ENCODE measurements around the gene FBLN2.

FBLN2 gene

GRCh38 chr3:13583251-13584180 lies 34.6 kb downstream of the FBLN2 start:
- no peak for DNase-seq

- no peak for DNase-seq
Measured at GRCh38 chr3:13584427-13584891, 35.5 kb downstream of the FBLN2 start.

DNA sequence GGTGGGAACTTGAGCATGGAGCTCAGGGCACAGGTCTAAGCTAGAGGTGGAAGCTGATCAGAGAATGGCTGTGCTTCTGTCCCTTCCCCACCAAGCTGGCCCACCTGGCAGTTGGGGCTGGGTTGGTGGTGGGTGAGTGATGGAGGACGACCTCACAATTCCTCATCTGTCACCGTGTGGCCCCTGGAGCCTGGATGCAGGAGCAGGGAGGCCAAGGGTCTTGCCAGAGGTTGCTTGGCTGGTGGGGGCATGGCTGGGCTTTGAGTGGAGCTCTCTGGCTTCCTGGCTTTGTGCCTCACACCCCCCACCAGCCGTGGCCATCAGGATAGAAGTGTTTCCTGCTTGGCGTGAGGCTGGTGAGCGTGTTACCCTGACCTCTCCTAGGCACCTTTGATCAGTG lies 36.0 kb downstream of the FBLN2 start:
- no peak for DNase-seq

- peak; percentile 52 for DNase-seq
Measured at GRCh38 chr3:13587442-13587841, 38.5 kb downstream of the FBLN2 start.

- DNase-seq = no peak
Measured at GRCh38 chr3:13588221-13588701, 39.3 kb downstream of the FBLN2 start.

- no peak for DNase-seq
Measured at GRCh38 chr3:13588993-13589392, 40.1 kb downstream of the FBLN2 start.

GRCh38 chr3:13590841-13591520 lies 42.1 kb downstream of the FBLN2 start:
- DNase-seq = no peak

DNA sequence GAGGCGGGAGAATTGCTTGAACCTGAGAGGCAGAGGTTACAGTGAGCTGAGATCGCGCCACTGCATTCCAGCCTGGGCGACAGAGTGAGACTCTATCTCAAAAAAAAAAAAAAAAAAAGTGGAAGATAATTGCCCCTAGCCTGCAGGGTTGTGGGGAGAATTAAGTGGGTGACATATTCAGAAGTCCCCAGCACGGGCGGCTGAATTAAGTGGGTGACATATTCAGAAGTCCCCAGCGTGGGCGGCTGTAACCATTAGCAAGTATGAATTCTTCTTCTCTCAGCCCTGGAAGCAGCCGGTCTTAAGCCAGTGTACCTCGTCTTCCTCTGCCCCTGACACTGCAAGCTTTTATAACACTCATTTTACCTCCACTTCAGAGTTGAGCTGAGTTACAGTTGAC lies 44.7 kb downstream of the FBLN2 start:
- DNase-seq = no peak

DNA sequence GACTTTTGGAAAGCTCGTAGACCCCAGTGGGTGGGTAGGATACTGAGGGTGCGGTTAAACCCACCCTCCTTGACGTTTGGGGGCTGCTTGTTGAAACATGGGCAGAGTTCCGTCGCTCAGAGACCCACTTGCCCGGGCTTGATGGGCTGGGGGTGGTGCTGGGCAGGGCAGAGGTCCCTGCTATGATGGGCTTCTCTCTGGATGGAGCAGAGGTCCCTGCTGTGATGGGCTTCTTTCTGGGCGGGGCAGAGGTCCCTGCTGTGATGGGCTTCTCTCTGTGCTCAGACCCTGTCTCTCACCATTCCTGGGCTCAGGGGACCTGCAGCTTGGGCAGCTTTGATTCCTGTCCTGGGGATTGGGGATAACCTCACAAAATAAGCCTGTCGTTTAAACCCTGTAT lies 45.2 kb downstream of the FBLN2 start:
- no peak for DNase-seq

- DNase-seq = no peak
Measured at GRCh38 chr3:13594991-13595421, 46.1 kb downstream of the FBLN2 start.

GRCh38 chr3:13595485-13595884 lies 46.6 kb downstream of the FBLN2 start:
- DNase-seq = no peak

DNA sequence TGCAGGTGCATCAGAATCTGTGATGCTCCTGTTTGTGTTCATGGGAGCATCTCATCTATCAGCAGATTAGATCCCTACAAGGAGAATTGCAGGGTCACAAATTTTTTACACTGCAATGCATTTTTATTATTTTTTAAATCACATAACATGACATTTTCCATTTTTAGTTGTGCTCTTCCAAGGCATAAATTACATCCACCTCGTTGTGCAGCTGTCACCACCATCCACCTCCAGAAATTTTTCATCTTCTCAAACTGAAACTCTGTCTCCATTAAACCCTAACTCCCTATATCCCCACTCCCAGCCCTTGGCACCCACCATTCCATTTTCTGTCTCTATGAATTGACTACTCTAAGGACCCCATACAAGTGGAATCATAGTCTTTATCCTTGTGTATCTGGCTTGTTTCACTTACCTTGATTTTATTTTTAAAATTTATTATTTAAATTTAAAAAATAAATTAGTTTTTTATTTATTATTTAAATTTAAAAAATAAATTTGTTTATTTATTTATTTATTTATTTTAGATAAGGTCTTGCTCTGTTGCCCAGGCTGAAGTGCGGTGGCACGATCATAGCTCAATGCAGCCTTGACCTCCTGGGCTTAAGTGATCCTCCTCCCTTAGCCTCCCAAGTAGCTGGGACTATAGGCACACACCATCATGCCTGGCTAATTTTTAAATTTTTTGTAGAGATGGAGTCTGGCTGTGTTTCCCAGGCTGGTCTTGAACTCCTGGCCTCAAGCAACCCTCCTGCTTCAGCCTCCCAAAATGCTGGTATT lies 47.7 kb downstream of the FBLN2 start:
- no peak for DNase-seq

GRCh38 chr3:13597661-13598060 lies 48.7 kb downstream of the FBLN2 start:
- no peak for DNase-seq

DNA sequence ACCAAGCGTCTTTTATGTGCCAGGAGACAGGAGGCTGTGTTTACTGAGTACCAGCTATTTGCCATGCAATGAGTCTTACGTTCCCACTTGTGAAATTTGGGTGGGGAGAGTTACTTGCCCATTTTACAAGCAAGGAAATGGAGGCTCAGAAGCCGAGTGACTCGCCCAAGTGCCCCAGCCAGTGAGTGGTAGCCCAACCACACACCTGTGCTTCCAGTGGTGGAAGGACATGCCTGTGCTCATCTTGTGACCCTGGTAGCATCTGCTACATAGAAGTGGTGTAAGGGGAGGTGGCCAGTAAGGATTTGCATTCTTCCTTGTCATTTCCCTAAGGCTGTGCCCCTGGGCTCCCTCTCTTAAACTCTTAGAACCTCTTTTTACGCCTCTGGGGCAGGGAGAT lies 49.3 kb downstream of the FBLN2 start:
- no peak for DNase-seq

GRCh38 chr3:13598926-13599886 lies 50.3 kb downstream of the FBLN2 start:
- no peak for DNase-seq

- DNase-seq = no peak
Measured at GRCh38 chr3:13599887-13600450, 51.0 kb downstream of the FBLN2 start.

DNA sequence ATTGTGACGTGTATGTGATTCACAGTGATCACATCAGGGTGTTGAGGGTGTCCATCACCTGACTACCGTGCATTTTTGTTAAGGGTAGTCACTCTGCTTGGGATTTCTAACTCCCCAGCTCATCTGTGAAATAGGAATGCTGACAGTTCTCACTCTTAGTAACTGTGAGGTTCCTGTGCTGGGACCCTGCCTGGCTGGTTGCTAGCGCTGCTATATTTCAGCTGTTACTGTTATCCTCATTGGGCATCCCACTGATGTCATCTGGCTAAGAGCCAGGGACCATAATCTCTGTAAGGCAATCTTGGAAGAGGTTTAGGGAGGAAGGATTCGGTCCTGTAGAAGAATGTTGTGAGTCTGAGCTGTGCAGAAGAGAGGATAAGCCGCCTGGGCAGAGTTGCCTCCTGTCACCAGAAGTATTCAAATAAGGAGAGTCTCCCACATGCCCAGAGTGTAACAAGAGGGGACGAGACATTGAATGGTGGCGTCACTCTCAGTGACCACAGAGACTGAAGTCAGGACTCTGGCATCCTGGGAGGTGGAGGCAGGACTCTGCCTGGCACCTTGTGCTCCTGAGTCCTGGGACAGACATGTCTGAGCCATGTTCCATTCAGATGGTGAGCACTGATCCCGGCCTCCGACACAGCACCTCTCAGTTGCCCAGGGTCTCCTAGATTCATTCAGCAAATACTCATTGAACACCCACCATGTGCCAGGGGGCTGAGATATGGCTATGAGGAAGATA lies 52.2 kb downstream of the FBLN2 start:
- no peak for DNase-seq

DNA sequence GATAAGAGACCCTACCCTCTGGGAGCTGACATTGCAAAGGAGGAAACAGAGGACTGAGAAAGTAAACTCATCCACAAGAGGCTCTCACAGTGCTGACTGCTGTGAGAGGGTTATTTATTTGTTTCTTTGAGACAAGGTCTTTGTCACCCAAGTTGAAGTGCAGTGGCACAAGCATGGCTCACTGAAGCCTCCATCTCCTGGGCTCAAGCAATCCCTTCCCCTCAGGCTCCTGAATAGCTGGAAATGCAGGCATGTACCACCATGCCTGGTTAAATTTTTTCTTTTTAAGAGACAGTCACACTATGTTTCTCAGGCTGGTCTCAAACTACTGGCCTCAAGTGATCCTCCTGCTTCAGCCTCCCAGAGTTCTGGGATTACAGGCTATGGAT lies 52.8 kb downstream of the FBLN2 start:
- no peak for DNase-seq

- no peak for DNase-seq
Measured at GRCh38 chr3:13605555-13605954, 56.6 kb downstream of the FBLN2 start.

GRCh38 chr3:13607821-13608597 lies 59.1 kb downstream of the FBLN2 start:
- no peak for DNase-seq
